ENCODE results near the gene RAB9A.
"Not testable (repeated sequence)": the region's sequence is repeated elsewhere in the genome, so short reads cannot be mapped to it uniquely, and the experiment has no call there.

RAB9A gene

GRCh38 chrX:13700380-13700779 is 11.5 kb downstream of the RAB9A start:
- no peak for DNase-seq (ENCODE audit: low spot score)

GRCh38 chrX:13702111-13702789 is 13.3 kb downstream of the RAB9A start:
- no peak for DNase-seq (ENCODE audit: low spot score)

GRCh38 chrX:13703135-13703534 is 14.2 kb downstream of the RAB9A start:
- DNase-seq (ENCODE audit: low spot score): no peak

GRCh38 chrX:13703589-13703988 is 14.7 kb downstream of the RAB9A start:
- DNase-seq (ENCODE audit: low spot score): no peak

GRCh38 chrX:13711141-13711540 is 22.2 kb downstream of the RAB9A start:
- DNase-seq (ENCODE audit: low spot score): no peak

GRCh38 chrX:13716455-13716854 is 27.5 kb downstream of the RAB9A start:
- no peak for DNase-seq (ENCODE audit: low spot score)

GRCh38 chrX:13716905-13717304 is 28.0 kb downstream of the RAB9A start:
- no peak for DNase-seq (ENCODE audit: low spot score)

- DNase-seq (ENCODE audit: low spot score): no peak
Observed at GRCh38 chrX:13717700-13718472, 29.0 kb downstream of the RAB9A start.

GRCh38 chrX:13719192-13719856 is 30.4 kb downstream of the RAB9A start:
- DNase-seq (ENCODE audit: low spot score): no peak

GRCh38 chrX:13721371-13721770 is 32.4 kb downstream of the RAB9A start:
- no peak for DNase-seq (ENCODE audit: low spot score)

GRCh38 chrX:13721819-13722519 is 33.0 kb downstream of the RAB9A start:
- DNase-seq (ENCODE audit: low spot score): peak; percentile 65

- not testable (repeated sequence) for DNase-seq (ENCODE audit: low spot score)
Observed at GRCh38 chrX:13724878-13725277, 36.0 kb downstream of the RAB9A start.

GRCh38 chrX:13726583-13726982 is 37.7 kb downstream of the RAB9A start:
- DNase-seq (ENCODE audit: low spot score): not testable (repeated sequence)

GRCh38 chrX:13730523-13730922 is 41.6 kb downstream of the RAB9A start:
- not testable (repeated sequence) for DNase-seq (ENCODE audit: low spot score)

GRCh38 chrX:13732246-13733067 is 43.5 kb downstream of the RAB9A start:
- DNase-seq (ENCODE audit: low spot score): no peak

- no peak for DNase-seq (ENCODE audit: low spot score)
Observed at GRCh38 chrX:13733506-13733905, 44.6 kb downstream of the RAB9A start.

GRCh38 chrX:13734278-13735172 is 45.6 kb downstream of the RAB9A start, which contains the start of the genes OFD1 and TRAPPC2:
TSS of gene OFD1 (plus strand) at chrX:13734748. CDS start at chrX:13735072, 324 bp downstream.
TSS of gene TRAPPC2 (minus strand) at chrX:13734620. CDS start at chrX:13719963, 14,657 bp downstream.
- DNase-seq (ENCODE audit: low spot score): peak; percentile 89

GRCh38 chrX:13741695-13742094 is 52.8 kb downstream of the RAB9A start:
- no peak for DNase-seq (ENCODE audit: low spot score)

- no peak for DNase-seq (ENCODE audit: low spot score)
Observed at GRCh38 chrX:13742397-13743176, 53.7 kb downstream of the RAB9A start.

Measured in pons (tissue), 1 donor.